Measurements from ENCODE around the gene SLX4IP. TPM values are rescaled to one million over a fixed set of nuclear protein-coding genes. Genes with fewer than 3 reads are reported as not detected.
"Not testable (repeated sequence)": the region's sequence is repeated elsewhere in the genome, so short reads cannot be mapped to it uniquely, and the experiment has no call there.

SLX4IP gene
- total RNA-seq, 2 experiments from 2014 or later = 4.9 to 5.2 TPM

- peaks cover 3% of the 10 kb centered on the region for H3K4me1 Mint-ChIP-seq (ENCODE audit: low read depth)
- no peaks in the 10 kb centered on the region for H3K27me3 Mint-ChIP-seq (ENCODE audit: low read depth)
- H3K9me3 Mint-ChIP-seq = no peaks in the 10 kb centered on the region
- H3K27ac Mint-ChIP-seq = no peak overlapping the region
- intact Hi-C loops (cut with micrococcal nuclease) = no loop called here
- DNase-seq = no peak
- CTCF ChIA-PET = interaction anchor here (3.1 kb wide), 1 partner anchor 19 kb away, joined by 11 read pairs; no protein-coding TSS in a partner anchor
- peaks cover 14% of the 10 kb centered on the region for H3K36me3 Mint-ChIP-seq (ENCODE audit: low read depth)
- no peak overlapping the region for H3K4me3 Mint-ChIP-seq
Measured at GRCh38 chr20:10408108-10408813, 26.8 kb upstream of the SLX4IP start.

- Mint-ChIP-seq H3K4me1 (ENCODE audit: low read depth) (no peaks in the 10 kb centered on the region), H3K27ac (no peak overlapping the region), H3K9me3 (no peaks in the 10 kb centered on the region), H3K27me3 (ENCODE audit: low read depth) (no peaks in the 10 kb centered on the region), H3K4me3 (no peak overlapping the region), H3K36me3 (ENCODE audit: low read depth) (peaks cover 14% of the 10 kb centered on the region)
- CTCF ChIA-PET = no interaction called here
- intact Hi-C loops (cut with micrococcal nuclease) = no loop called here
- DNase-seq = no peak
Measured at GRCh38 chr20:10411673-10412072, 23.4 kb upstream of the SLX4IP start.

- intact Hi-C loops (cut with micrococcal nuclease) = no loop called here
- H3K4me3 Mint-ChIP-seq = no peak overlapping the region
- peaks cover 4% of the 10 kb centered on the region for H3K4me1 Mint-ChIP-seq (ENCODE audit: low read depth)
- H3K27me3 Mint-ChIP-seq (ENCODE audit: low read depth) = no peaks in the 10 kb centered on the region
- no peak for DNase-seq
- H3K27ac Mint-ChIP-seq = no peak overlapping the region
- CTCF ChIA-PET = interaction anchor here (0.5 to 2.2 kb wide), 5 partner anchors 14 to 773 kb away, joined by 3 to 5 read pairs (median 3); no protein-coding TSS in a partner anchor
- peaks cover 17% of the 10 kb centered on the region for H3K36me3 Mint-ChIP-seq (ENCODE audit: low read depth)
- H3K9me3 Mint-ChIP-seq = no peaks in the 10 kb centered on the region
Measured at GRCh38 chr20:10412591-10413408, 22.3 kb upstream of the SLX4IP start.

- no peaks in the 10 kb centered on the region for H3K9me3 Mint-ChIP-seq
- no peak overlapping the region for H3K4me3 Mint-ChIP-seq
- H3K27ac Mint-ChIP-seq = no peak overlapping the region
- no peak for DNase-seq
- H3K4me1 Mint-ChIP-seq (ENCODE audit: low read depth) = peaks cover 12% of the 10 kb centered on the region
- CTCF ChIA-PET = no interaction called here
- peaks cover 20% of the 10 kb centered on the region for H3K36me3 Mint-ChIP-seq (ENCODE audit: low read depth)
- intact Hi-C loops (cut with micrococcal nuclease) = no loop called here
- H3K27me3 Mint-ChIP-seq (ENCODE audit: low read depth) = no peaks in the 10 kb centered on the region
Measured at GRCh38 chr20:10415013-10415650, 20.0 kb upstream of the SLX4IP start.

- H3K27me3 Mint-ChIP-seq (ENCODE audit: low read depth); intact Hi-C loops (cut with micrococcal nuclease); H3K4me3 Mint-ChIP-seq; H3K9me3 Mint-ChIP-seq; H3K27ac Mint-ChIP-seq; DNase-seq: not testable (repeated sequence)
- CTCF ChIA-PET = interaction anchor here (0.5 to 1.9 kb wide), 3 partner anchors 8 to 20 kb away, joined by 3 to 8 read pairs (median 3); no protein-coding TSS in a partner anchor
- H3K36me3 Mint-ChIP-seq (ENCODE audit: low read depth) = peaks cover 21% of the 10 kb centered on the region
- H3K4me1 Mint-ChIP-seq (ENCODE audit: low read depth) = peaks cover 16% of the 10 kb centered on the region
Measured at GRCh38 chr20:10417218-10417617, 17.9 kb upstream of the SLX4IP start.

- no peak overlapping the region for H3K4me3 Mint-ChIP-seq
- H3K9me3 Mint-ChIP-seq = no peaks in the 10 kb centered on the region
- DNase-seq = no peak
- peaks cover 19% of the 10 kb centered on the region for H3K4me1 Mint-ChIP-seq (ENCODE audit: low read depth)
- CTCF ChIA-PET = no interaction called here
- H3K27ac Mint-ChIP-seq = peak overlapping the region; percentile 50
- no peaks in the 10 kb centered on the region for H3K27me3 Mint-ChIP-seq (ENCODE audit: low read depth)
- peaks cover 19% of the 10 kb centered on the region for H3K36me3 Mint-ChIP-seq (ENCODE audit: low read depth)
- intact Hi-C loops (cut with micrococcal nuclease) = no loop called here
Measured at GRCh38 chr20:10419550-10420133, 15.5 kb upstream of the SLX4IP start.

- Mint-ChIP-seq H3K4me1 (ENCODE audit: low read depth) (peaks cover 22% of the 10 kb centered on the region), H3K4me3 (no peak overlapping the region), H3K27ac (no peak overlapping the region), H3K36me3 (ENCODE audit: low read depth) (peaks cover 11% of the 10 kb centered on the region), H3K9me3 (no peaks in the 10 kb centered on the region), H3K27me3 (ENCODE audit: low read depth) (no peaks in the 10 kb centered on the region)
- DNase-seq = no peak
- CTCF ChIA-PET = no interaction called here
- intact Hi-C loops (cut with micrococcal nuclease) = no loop called here
Measured at GRCh38 chr20:10423735-10424134, 11.4 kb upstream of the SLX4IP start.

- no peak overlapping the region for H3K27ac Mint-ChIP-seq
- CTCF ChIA-PET = interaction anchor here (0.6 to 4.9 kb wide), 21 partner anchors 9 to 1020 kb away, joined by 3 to 36 read pairs (median 4); no protein-coding TSS in a partner anchor
- no peaks in the 10 kb centered on the region for H3K27me3 Mint-ChIP-seq (ENCODE audit: low read depth)
- H3K36me3 Mint-ChIP-seq (ENCODE audit: low read depth) = peaks cover 12% of the 10 kb centered on the region
- no peak overlapping the region for H3K4me3 Mint-ChIP-seq
- DNase-seq = peak; percentile 63
- intact Hi-C loops (cut with micrococcal nuclease) = loop anchor here (1.0 to 5.0 kb wide), 3 partner anchors 111 to 810 kb away; no protein-coding TSS in a partner anchor
- peaks cover 44% of the 10 kb centered on the region for H3K4me1 Mint-ChIP-seq (ENCODE audit: low read depth)
- no peaks in the 10 kb centered on the region for H3K9me3 Mint-ChIP-seq
Measured at GRCh38 chr20:10427060-10427692, 7.9 kb upstream of the SLX4IP start.

- Mint-ChIP-seq H3K9me3 (no peaks in the 10 kb centered on the region), H3K4me1 (ENCODE audit: low read depth) (peaks cover 47% of the 10 kb centered on the region), H3K27ac (no peak overlapping the region), H3K27me3 (ENCODE audit: low read depth) (no peaks in the 10 kb centered on the region), H3K36me3 (ENCODE audit: low read depth) (peaks cover 12% of the 10 kb centered on the region), H3K4me3 (no peak overlapping the region)
- intact Hi-C loops (cut with micrococcal nuclease) = loop anchor here (5.0 kb wide), 1 partner anchor 811 kb away; no protein-coding TSS in a partner anchor
- CTCF ChIA-PET = interaction anchor here (0.7 to 4.9 kb wide), 9 partner anchors 8 to 450 kb away, joined by 3 to 36 read pairs (median 4); no protein-coding TSS in a partner anchor
- DNase-seq = no peak
Measured at GRCh38 chr20:10428008-10428407, 7.1 kb upstream of the SLX4IP start.

GRCh38 chr20:10429443-10429981 lies 5.6 kb upstream of the SLX4IP start:
- intact Hi-C loops (cut with micrococcal nuclease) = loop anchor here (5.0 kb wide), 1 partner anchor 812 kb away; no protein-coding TSS in a partner anchor
- Mint-ChIP-seq H3K27ac (no peak overlapping the region), H3K9me3 (no peaks in the 10 kb centered on the region), H3K27me3 (ENCODE audit: low read depth) (no peaks in the 10 kb centered on the region), H3K4me1 (ENCODE audit: low read depth) (peaks cover 49% of the 10 kb centered on the region), H3K4me3 (no peak overlapping the region), H3K36me3 (ENCODE audit: low read depth) (peaks cover 10% of the 10 kb centered on the region)
- DNase-seq = no peak
- CTCF ChIA-PET = interaction anchor here (0.7 to 4.9 kb wide), 4 partner anchors 77 to 451 kb away, joined by 3 to 36 read pairs (median 4); no protein-coding TSS in a partner anchor

- no peak overlapping the region for H3K27ac Mint-ChIP-seq
- H3K27me3 Mint-ChIP-seq (ENCODE audit: low read depth) = no peaks in the 10 kb centered on the region
- CTCF ChIA-PET = interaction anchor here (0.5 to 4.9 kb wide), 7 partner anchors 9 to 452 kb away, joined by 3 to 36 read pairs (median 3); no protein-coding TSS in a partner anchor
- H3K9me3 Mint-ChIP-seq = no peaks in the 10 kb centered on the region
- H3K4me1 Mint-ChIP-seq (ENCODE audit: low read depth) = peaks cover 49% of the 10 kb centered on the region
- no peak overlapping the region for H3K4me3 Mint-ChIP-seq
- peaks cover 10% of the 10 kb centered on the region for H3K36me3 Mint-ChIP-seq (ENCODE audit: low read depth)
- no peak for DNase-seq
- intact Hi-C loops (cut with micrococcal nuclease) = loop anchor here (1.0 to 5.0 kb wide), 2 partner anchors 79 to 813 kb away; no protein-coding TSS in a partner anchor
Measured at GRCh38 chr20:10430000-10430466, 5.1 kb upstream of the SLX4IP start.
